Pancreas (tissue), 10 donors: ENCODE results near the gene REM2. TPM values are rescaled to one million over a fixed set of nuclear protein-coding genes. Genes with fewer than 3 reads are reported as not detected.

Experiments used
- ATAC-seq, 4 donors: fragments of 200-7000 bp; cut with Tn5 transposase; one replicate each; pipeline versions ENCODE4 v1.8.0 to v1.9.1; 2020; ENCODE audit warnings: mild to moderate bottlenecking in 4 of 4, moderate library complexity in 4 of 4
- DNase-seq, 6 donors: peaks; one replicate each; pipeline ENCODE4 v3.0.0-alpha.2; 2020
- FAIRE-seq: peaks from 2 replicates; lab custom pipeline; 2012; peaks lifted over from hg19 to GRCh38; lab: Jason Lieb, UNC
- H3K27ac ChIP-seq, 4 donors: fragments of 200-600 bp; sonication (generic); 1 replicate in 3 of 4; 2 replicates in 1 of 4; pipeline versions ENCODE4 v1.5.0 to v1.8.0; 2020
- H3K27me3 ChIP-seq, 4 donors: fragments of 200-600 bp; one replicate each; pipeline ENCODE4 v1.8.0; 2021
- H3K36me3 ChIP-seq, 3 donors: fragments of 200-600 bp; sonication (generic) in 1 of 3; one replicate each; pipeline versions ENCODE4 v1.5.0 to v1.8.0; 2020 to 2021
- H3K4me1 ChIP-seq, 3 donors: fragments of 200-600 bp; one replicate each; pipeline ENCODE4 v1.8.0; 2021
- H3K4me3 ChIP-seq, 4 donors: fragments of 200-600 bp; sonication (generic) in 2 of 4; one replicate each; pipeline versions ENCODE4 v1.5.0 to v1.8.0; 2020 to 2021
- H3K9me3 ChIP-seq, 4 donors: fragments of 200-600 bp; one replicate each; pipeline ENCODE4 v1.8.0; 2021
- WGBS, 2 donors: extraction: QIAGEN DNeasy Blood & Tissue Kit; methylation state at CpG; one replicate each; pipeline ENCODE4 v1.1.7; 2013; 5-methylcytosine and 5-hydroxymethylcytosine counted together
- intact Hi-C, 3 donors: fragments of 100-400 bp; cut with DNase I; formaldehyde crosslinking; loops; one replicate each; pipeline versions ENCODE4 v1.11.1 to v1.14.2; 2022
- polyA plus RNA-seq, 2 donors: library from polyadenylated mRNA; stranded (reverse); fragments of 200-250 nt; gene quantifications; one replicate each; pipeline ENCODE4 v1.2.3, GENCODE V29; 2013
- total RNA-seq, 6 donors: library from RNA; stranded (reverse); fragmentation: NEBNext Ultra II Directional in 4 of 6; extraction: Animal tissue kit (Norgen Biotek cat#: 25700) in 4 of 6; gene quantifications; one replicate each; pipeline versions ENCODE4 v1.2.1 to v1.2.4, GENCODE V29; 2021 to 2023
- TF ChIP-seq, protein P1 (sequence below), 4 donors: fragments of 200-600 bp; sonication (generic) in 3 of 4; IDR thresholded peaks; one replicate each; pipeline versions ENCODE4 v1.5.0 to v1.8.0; 2021; ENCODE audit warnings: antibody characterized with exemption in 4 of 4
- donor health status: healthy with polysubstance abuse.
- donor health status: DM: no; HTN: no; CAD: no; lungs with moderate emphysema.
- donor health status: DM: no; HTN: no; CAD: no.
- donor health status: control.
- donor health status: control.
- donor health status: Bipolar disorder and iron deficiency.
- donor health status: DM: yes; HTN: yes; CAD: no.
- donor health status: DM: no; HTN: no; CAD: no.
- donor health status: DM: no; HTN: no; CAD: no.
- donor health status: DM: yes; HTN: yes; CAD: no.

REM2 gene
- total and polyA plus RNA-seq, 8 donors, result 0.16 to 2.5 (median 0.38) TPM; not detected in 1

DNA sequence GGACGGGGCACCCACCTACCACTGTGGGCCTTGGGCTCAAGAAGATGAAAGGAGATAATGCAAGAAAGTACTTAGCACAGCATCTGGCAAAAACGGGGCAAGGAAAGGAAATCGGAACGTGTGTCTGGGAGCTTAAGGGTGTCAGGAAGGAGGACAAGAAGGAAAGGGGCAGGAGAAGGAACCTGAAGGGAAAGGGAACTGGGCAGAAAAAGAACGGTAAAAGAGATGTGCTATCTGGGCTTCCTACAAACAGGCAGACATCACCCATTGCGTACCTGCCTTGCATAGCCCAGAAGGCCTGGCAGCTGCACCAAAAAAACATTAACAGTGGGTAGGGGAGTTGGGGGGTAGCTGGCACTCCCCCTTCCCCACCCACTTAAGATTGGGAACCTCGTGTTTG is 958 bp upstream of the REM2 start:
- no peak for ATAC-seq
- Histone ChIP-seq H3K4me3 (no peak overlapping the region), H3K36me3 (peaks cover 3 to 15% (median 7%) of the 10 kb centered on the region in 3 donors), H3K27me3 (no peaks in the 10 kb centered on the region), H3K4me1 (peaks cover 0 to 3% (median 0%) of the 10 kb centered on the region in 3 donors), H3K27ac (no peak overlapping the region), H3K9me3 (no peaks in the 10 kb centered on the region)
- 35 to 41% methylated on average over 7 of the region's 7 CpGs for WGBS, 2 donors
- DNase-seq, result no peak
- TF ChIP-seq, protein P1, sequence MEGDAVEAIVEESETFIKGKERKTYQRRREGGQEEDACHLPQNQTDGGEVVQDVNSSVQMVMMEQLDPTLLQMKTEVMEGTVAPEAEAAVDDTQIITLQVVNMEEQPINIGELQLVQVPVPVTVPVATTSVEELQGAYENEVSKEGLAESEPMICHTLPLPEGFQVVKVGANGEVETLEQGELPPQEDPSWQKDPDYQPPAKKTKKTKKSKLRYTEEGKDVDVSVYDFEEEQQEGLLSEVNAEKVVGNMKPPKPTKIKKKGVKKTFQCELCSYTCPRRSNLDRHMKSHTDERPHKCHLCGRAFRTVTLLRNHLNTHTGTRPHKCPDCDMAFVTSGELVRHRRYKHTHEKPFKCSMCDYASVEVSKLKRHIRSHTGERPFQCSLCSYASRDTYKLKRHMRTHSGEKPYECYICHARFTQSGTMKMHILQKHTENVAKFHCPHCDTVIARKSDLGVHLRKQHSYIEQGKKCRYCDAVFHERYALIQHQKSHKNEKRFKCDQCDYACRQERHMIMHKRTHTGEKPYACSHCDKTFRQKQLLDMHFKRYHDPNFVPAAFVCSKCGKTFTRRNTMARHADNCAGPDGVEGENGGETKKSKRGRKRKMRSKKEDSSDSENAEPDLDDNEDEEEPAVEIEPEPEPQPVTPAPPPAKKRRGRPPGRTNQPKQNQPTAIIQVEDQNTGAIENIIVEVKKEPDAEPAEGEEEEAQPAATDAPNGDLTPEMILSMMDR (IDR thresholded peaks at IDR 0.05), result no peak
- intact Hi-C loops, result no loop called here
- no peak for FAIRE-seq

DNA sequence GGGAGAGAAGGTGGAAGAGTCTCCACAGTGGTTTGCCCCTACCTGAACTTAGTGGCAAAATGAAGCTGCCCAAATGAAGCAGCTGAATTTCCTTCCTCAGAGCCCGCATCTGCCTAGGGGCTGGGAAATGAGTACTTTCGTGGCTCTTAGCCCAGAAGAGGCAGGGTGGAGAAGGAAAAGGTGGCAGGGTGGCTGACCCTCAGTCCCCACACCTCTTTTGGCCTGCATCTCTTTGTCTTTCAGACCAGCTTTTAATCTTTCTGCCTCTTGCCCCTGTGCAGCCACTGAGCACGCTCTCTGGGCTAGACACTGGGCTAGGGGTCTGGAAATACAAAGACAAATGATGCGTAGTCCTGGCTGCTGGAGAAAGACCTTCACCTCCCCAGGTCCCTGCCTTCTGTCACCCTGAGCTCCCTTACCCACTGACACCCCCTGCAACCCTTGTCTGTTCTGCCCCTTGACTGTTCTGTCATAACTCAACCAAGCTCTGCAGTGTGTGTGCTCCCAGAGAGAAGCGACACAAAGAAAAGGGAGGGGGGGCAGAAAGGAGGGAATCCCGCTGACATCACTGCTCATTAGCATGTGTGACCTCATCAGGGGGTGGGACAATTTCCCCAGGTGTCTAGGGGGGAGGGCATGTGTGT is 371 bp upstream of the REM2 start:
- peaks cover 0 to 5% (median 3%) of the 10 kb centered on the region in 3 donors for H3K4me1 ChIP-seq
- no peak overlapping the region for H3K4me3 ChIP-seq
- H3K36me3 ChIP-seq, result peaks cover 1 to 9% (median 2%) of the 10 kb centered on the region in 3 donors
- H3K27ac ChIP-seq, result no peak overlapping the region
- ATAC-seq (peak; percentile 38 to 56 (median 42)), FAIRE-seq (no peak), DNase-seq (peak in 4 of 6 donors; percentile 51 to 68 (median 66))
- intact Hi-C loops, result no loop called here
- no peaks in the 10 kb centered on the region for H3K9me3 ChIP-seq
- TF ChIP-seq, protein P1 (IDR thresholded peaks at IDR 0.05), result no peak
- WGBS, 2 donors, result 19 to 24% methylated on average over 6 of the region's 6 CpGs
- H3K27me3 ChIP-seq, result no peaks in the 10 kb centered on the region

DNA sequence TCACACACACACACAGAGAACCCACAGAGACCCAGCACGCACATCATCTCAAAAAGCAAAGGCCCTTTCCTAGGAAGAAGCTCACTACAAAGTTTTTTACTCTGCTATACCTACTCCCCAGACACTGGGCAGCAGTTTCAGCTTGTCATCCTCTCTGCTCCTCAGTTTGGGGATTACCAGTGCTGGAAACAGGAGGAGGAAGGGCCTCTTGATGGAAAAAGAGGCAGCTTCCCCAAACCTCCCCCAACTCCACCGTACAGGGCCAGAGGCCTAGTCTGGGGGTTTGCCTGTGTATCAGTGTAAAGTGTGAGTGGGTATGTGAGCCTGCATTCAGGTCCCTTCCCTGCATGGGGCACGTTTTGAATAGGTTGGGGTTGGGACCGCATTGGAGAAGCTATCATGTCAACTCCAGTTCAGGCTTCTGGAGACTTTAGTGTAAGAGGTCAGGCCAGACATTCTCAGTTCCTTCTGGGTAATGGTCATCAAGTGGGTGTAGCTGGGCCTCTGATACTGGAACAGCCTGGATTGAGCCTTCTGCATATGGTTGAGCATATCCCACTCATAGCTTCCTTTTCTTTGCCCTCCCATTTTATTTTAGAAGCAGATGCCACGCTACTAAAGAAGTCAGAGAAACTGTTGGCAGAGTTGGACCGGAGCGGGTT is 1.2 kb downstream of the REM2 start:
- no peak for FAIRE-seq
- TF ChIP-seq, protein P1 (IDR thresholded peaks at IDR 0.05), result no peak
- no peak for ATAC-seq
- 87 to 92% methylated on average over 7 of the region's 7 CpGs for WGBS, 2 donors
- Histone ChIP-seq H3K27ac (no peak overlapping the region), H3K9me3 (no peaks in the 10 kb centered on the region), H3K36me3 (no peaks in the 10 kb centered on the region), H3K4me3 (no peak overlapping the region), H3K27me3 (no peaks in the 10 kb centered on the region), H3K4me1 (peaks cover 0 to 11% (median 5%) of the 10 kb centered on the region in 3 donors)
- intact Hi-C loops, result no loop called here
- DNase-seq, result no peak

DNA sequence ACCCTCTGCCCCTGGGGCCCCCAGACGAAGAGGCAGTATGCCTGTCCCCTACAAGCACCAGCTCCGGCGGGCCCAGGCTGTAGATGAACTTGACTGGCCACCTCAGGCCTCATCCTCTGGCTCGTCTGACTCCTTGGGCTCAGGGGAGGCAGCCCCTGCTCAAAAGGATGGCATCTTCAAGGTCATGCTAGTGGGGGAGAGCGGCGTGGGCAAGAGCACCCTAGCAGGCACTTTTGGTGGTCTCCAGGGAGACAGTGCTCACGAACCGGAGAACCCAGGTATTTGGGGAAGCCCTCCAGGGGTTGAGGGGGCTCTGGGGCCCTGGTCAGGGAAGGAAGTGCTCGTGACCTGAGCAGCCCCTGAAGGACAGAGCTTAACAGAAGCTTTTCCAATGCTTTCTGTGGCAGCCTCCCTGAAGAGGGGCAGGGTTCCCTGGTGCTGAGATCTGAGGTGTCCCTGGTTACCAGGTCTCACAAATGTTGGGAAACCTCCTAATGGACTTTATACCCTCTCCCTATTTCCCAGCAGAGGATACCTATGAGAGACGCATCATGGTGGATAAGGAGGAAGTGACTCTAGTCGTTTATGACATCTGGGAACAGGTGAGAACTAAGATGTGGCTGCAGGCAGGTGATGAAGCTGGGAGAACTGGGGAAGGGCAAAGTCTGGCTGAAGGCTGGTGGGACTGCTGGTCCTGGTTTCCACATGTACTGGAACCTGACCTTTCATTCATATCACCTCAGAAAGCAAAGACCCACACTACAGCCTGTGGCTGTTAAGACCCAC is 1.9 kb downstream of the REM2 start:
- Histone ChIP-seq H3K9me3 (no peaks in the 10 kb centered on the region), H3K27ac (no peak overlapping the region), H3K36me3 (no peaks in the 10 kb centered on the region), H3K4me3 (no peak overlapping the region), H3K4me1 (peaks cover 0 to 11% (median 5%) of the 10 kb centered on the region in 3 donors), H3K27me3 (no peaks in the 10 kb centered on the region)
- TF ChIP-seq, protein P1 (IDR thresholded peaks at IDR 0.05), result no peak
- FAIRE-seq, result no peak
- intact Hi-C loops, result no loop called here
- peak in 1 of 6 donors; percentile 36 for DNase-seq
- 82 to 89% methylated on average over 11 of the region's 11 CpGs for WGBS, 2 donors
- ATAC-seq, result no peak
